ENCODE data around the gene ADM.

GRCh38 chr11:10331548-10332289, 26.8 kb downstream of the ADM start:
- TF ChIP-seq POLR2A (IDR thresholded peaks at IDR 0.05; ENCODE audit: low read depth, low read length) (no peak), POLR2AphosphoS5 (IDR thresholded peaks at IDR 0.05; ENCODE audit: low read depth, low read length) (no peak)

All from GM12892 (cell line).